HCT116 (cell line): ENCODE measurements around the gene TRAF2. TPM values are rescaled to one million over a fixed set of nuclear protein-coding genes. Genes with fewer than 3 reads are reported as not detected.

Source experiments
- ATAC-seq: fragments of 200-7000 bp; cut with Tn5 transposase; 2 replicates; pipeline ENCODE4 v1.9.1; 2020; ENCODE audit warnings: mild to moderate bottlenecking, moderate library complexity
- BruUV-seq: library from RNA; stranded (reverse); fragments of 400-500 nt; replicated peaks from 2 replicates; lab custom pipeline; 2021; lab: Mats Ljungman, UMichigan
- CTCF ChIA-PET: fragments of 300-600 bp; sonication (Branson Sonifier 250); formaldehyde crosslinking; loops from one replicate; lab custom pipeline; 2021; ENCODE audit warnings: antibody characterized with exemption; lab: Charles Lee
- POLR2A ChIA-PET: fragments of 300-600, 350-600 bp; sonication (Branson Sonifier 250); formaldehyde crosslinking; loops from one replicate; lab custom pipeline; 2021; ENCODE audit warnings: antibody characterized with exemption; lab: Charles Lee
- RAD21 ChIA-PET, 2 experiments: fragments of 300-600 bp; sonication (Branson Sonifier 250); formaldehyde crosslinking; loops; one replicate each; lab custom pipeline; 2023; ENCODE audit warnings: low total read pairs in 2 of 2; ENCODE audit not compliant: uncharacterized antibody in 2 of 2, unreplicated experiment in 2 of 2, low non-redundant PET in 1 of 2; lab: Charles Lee
- DNase-seq: peaks from one replicate; pipeline ENCODE4 v3.0.0-alpha.2; 2010; ENCODE audit warnings: low read depth, low spot score
- H2AFZ ChIP-seq: fragments of 200-600 bp; shearing (Covaris generic), sonication (generic); 2 replicates; pipeline ENCODE4 v1.6.1; 2017; ENCODE audit warnings: low read depth, mixed run types, mixed read lengths, antibody characterized with exemption, low read length; ENCODE audit not compliant: poor library complexity, severe bottlenecking
- H3K27ac ChIP-seq: 2 replicates; pipeline ENCODE4 v1.5.1; 2012; ENCODE audit warnings: low read depth, low read length
- H3K27me3 ChIP-seq: fragments of 200-600 bp; sonication (generic); 2 replicates; pipeline ENCODE4 v1.6.1; 2016; ENCODE audit warnings: mixed run types, low read length, mixed read lengths; ENCODE audit not compliant: insufficient read depth
- H3K36me3 ChIP-seq, 2 experiments: fragments of 200-500 bp in 1 of 2; fragments of 200-600 bp in 1 of 2; sonication (Bioruptor generic) in 1 of 2; sonication (generic) in 1 of 2; 2 replicates each; pipeline versions ENCODE4 v1.5.1 to v1.6.1; 2014 to 2016; ENCODE audit warnings: low read length in 2 of 2, inconsistent platforms in 1 of 2, mixed read lengths in 1 of 2, mixed run types in 1 of 2; ENCODE audit not compliant: insufficient read depth in 2 of 2, control insufficient read depth in 1 of 2
- H3K4me1 ChIP-seq, 2 experiments: fragments of 200-600 bp in 1 of 2; sonication (generic) in 1 of 2; 2 replicates each; pipeline versions ENCODE4 v1.5.1 to v1.6.1; 2012 to 2017; ENCODE audit warnings: low read length in 2 of 2, inconsistent platforms in 1 of 2, mild to moderate bottlenecking in 1 of 2, mixed read lengths in 1 of 2, mixed run types in 1 of 2, moderate library complexity in 1 of 2; ENCODE audit not compliant: insufficient read depth in 2 of 2, control insufficient read depth in 1 of 2
- H3K4me2 ChIP-seq: fragments of 200-600 bp; sonication (generic); 2 replicates; pipeline ENCODE4 v1.6.1; 2017; ENCODE audit warnings: mixed run types, low read length, mixed read lengths
- H3K4me3 ChIP-seq, 2 experiments: fragments of 200-600 bp in 1 of 2; sonication (generic) in 1 of 2; replicated peaks in 1 of 2; 2 replicates each; pipeline ENCODE4 v1.5.1; 2011 to 2016; ENCODE audit warnings: low read length in 2 of 2, control low read depth in 1 of 2, low read depth in 1 of 2, mild to moderate bottlenecking in 1 of 2, mixed read lengths in 1 of 2, mixed run types in 1 of 2
- H3K79me2 ChIP-seq: fragments of 200-600 bp; sonication (generic); 2 replicates; pipeline ENCODE4 v1.6.1; 2017; ENCODE audit warnings: mild to moderate bottlenecking, mixed run types, low read length, moderate library complexity, mixed read lengths; ENCODE audit not compliant: insufficient read depth
- H3K9ac ChIP-seq: fragments of 200-600 bp; sonication (generic); 2 replicates; pipeline ENCODE4 v1.6.1; 2016; ENCODE audit warnings: low read length, mixed read lengths
- H3K9me2 ChIP-seq: fragments of 200-600 bp; sonication (generic), shearing (Covaris generic); 2 replicates; pipeline ENCODE4 v1.6.1; 2017; ENCODE audit warnings: mixed run types, mild to moderate bottlenecking, moderate library complexity; ENCODE audit not compliant: insufficient read depth
- H3K9me3 ChIP-seq, 2 experiments: fragments of 200-500 bp in 1 of 2; fragments of 200-600 bp in 1 of 2; sonication (Bioruptor generic) in 1 of 2; sonication (generic) in 1 of 2; 2 replicates each; pipeline ENCODE4 v1.6.1; 2014 to 2017; ENCODE audit warnings: low read length in 2 of 2, mixed read lengths in 2 of 2, inconsistent platforms in 1 of 2, low read depth in 1 of 2, mild to moderate bottlenecking in 1 of 2, mixed run types in 1 of 2, moderate library complexity in 1 of 2; ENCODE audit not compliant: control insufficient read depth in 1 of 2, insufficient read depth in 1 of 2
- H4K20me1 ChIP-seq: fragments of 200-600 bp; sonication (generic), shearing (Covaris generic); 2 replicates; pipeline ENCODE4 v1.6.1; 2017; ENCODE audit warnings: mixed run types, mild to moderate bottlenecking, moderate library complexity; ENCODE audit not compliant: insufficient read depth
- CEBPB ChIP-seq: IDR thresholded peaks from 2 replicates; pipeline ENCODE4 v1.6.1; 2012; ENCODE audit warnings: low read depth
- CTCF ChIP-seq, 3 experiments: fragments of 200-600 bp in 1 of 3; sonication (generic) in 1 of 3; IDR thresholded peaks in 2 of 3; conservative IDR thresholded peaks in 1 of 3; 2 replicates each; pipeline ENCODE4 v1.5.1; 2012 to 2017; ENCODE audit warnings: low read depth in 2 of 3, low read length in 2 of 3, antibody characterized with exemption in 1 of 3, borderline replicate concordance in 1 of 3, control low read depth in 1 of 3, mild to moderate bottlenecking in 1 of 3, mixed read lengths in 1 of 3, mixed run types in 1 of 3, moderate library complexity in 1 of 3; ENCODE audit not compliant: insufficient read depth in 1 of 3
- ELF1 ChIP-seq: IDR thresholded peaks from 2 replicates; pipeline ENCODE4 v1.6.1; 2012; ENCODE audit warnings: low read depth, borderline replicate concordance
- EZH2phosphoT487 ChIP-seq: fragments of 200-600 bp; IDR thresholded peaks from 2 replicates; pipeline ENCODE4 v1.6.1; 2018; ENCODE audit warnings: antibody characterized with exemption, borderline replicate concordance
- FOSL1 ChIP-seq: IDR thresholded peaks from 2 replicates; pipeline ENCODE4 v1.6.1; 2012; ENCODE audit warnings: low read depth
- POLR2AphosphoS5 ChIP-seq: IDR thresholded peaks from 2 replicates; pipeline ENCODE4 v1.6.1; 2011; ENCODE audit warnings: mild to moderate bottlenecking, low read depth, low read length, moderate library complexity
- YY1 ChIP-seq: IDR thresholded peaks from 2 replicates; pipeline ENCODE4 v1.6.1; 2011; ENCODE audit warnings: low read length, low read depth, moderate library complexity, mild to moderate bottlenecking; ENCODE audit not compliant: insufficient replicate concordance; ENCODE audit errors: extremely low read depth
- ZFX ChIP-seq: fragments of 450-650 bp; IDR thresholded peaks from 2 replicates; pipeline ENCODE4 v1.6.1; 2017
- intact Hi-C: fragments of 100-400 bp; cut with micrococcal nuclease; formaldehyde crosslinking; loops from 2 replicates; pipeline ENCODE4 v1.10.0; 2022
- total RNA-seq: library from RNA; stranded (reverse); gene quantifications from one replicate; pipeline ENCODE4 v1.2.1, GENCODE V29; 2021; ENCODE audit not compliant: unreplicated experiment

Gene TRAF2
- total RNA-seq, 1 experiment from 2014 or later: 28.4 TPM

GRCh38 chr9:136939431-136939995 is 53.2 kb downstream of the TRAF2 start (continued):
- TF ChIP-seq ZFX (no peak), CEBPB (no peak), FOSL1 (no peak), EZH2phosphoT487 (no peak), ELF1 (no peak)
- TF ChIP-seq, all 23 proteins: peak for 0

GRCh38 chr9:136939996-136940525 is 53.7 kb downstream of the TRAF2 start:
- no peak for ATAC-seq
- Histone ChIP-seq H3K9ac (no peak overlapping the region), H3K4me2 (no peak overlapping the region), H3K4me3 (no peak overlapping the region), H3K4me1 (peaks cover 7 to 14% of the 10 kb centered on the region in 2 experiments; a peak in 3 of 4 replicates), H4K20me1 (no peaks in the 10 kb centered on the region), H3K36me3 (peaks cover 12 to 15% of the 10 kb centered on the region in 2 experiments; a peak in 3 of 4 replicates), H2AFZ (no peak overlapping the region), H3K9me2 (no peaks in the 10 kb centered on the region), H3K9me3 (no peaks in the 10 kb centered on the region), H3K79me2 (peaks cover 20% of the 10 kb centered on the region), H3K27ac (no peak overlapping the region), H3K27me3 (no peaks in the 10 kb centered on the region)
- no peak for TF ChIP-seq CTCF (IDR thresholded peaks at IDR 0.05 in 2 of 3, conservative IDR thresholded peaks at IDR 0.05 in 1 of 3; ENCODE audit: borderline replicate concordance in 1 of 3, insufficient read depth in 1 of 3, low read depth in 2 of 3, low read length in 2 of 3)
- TF ChIP-seq YY1: no peak
- peak; percentile 47 for TF ChIP-seq POLR2AphosphoS5
- ChIA-PET RAD21 (no interaction called here), CTCF (no interaction called here), POLR2A (no interaction called here)
- BruUV-seq: no TSS peak
- intact Hi-C loops: loop anchor here (5.0 to 10.0 kb wide), 2 partner anchors 95 to 153 kb away; partner anchors contain the start of genes AJM1 and PHPT1
- DNase-seq: no peak
